Effector memory CD4-positive, alpha-beta T cell (primary cell): ENCODE measurements around the gene UTP18.
"Not testable (repeated sequence)": the region's sequence is repeated elsewhere in the genome, so short reads cannot be mapped to it uniquely, and the experiment has no call there.

Experiments used
- DNase-seq, 3 donors: peaks; one replicate each; pipeline ENCODE4 v3.0.0-alpha.2; 2020
- H3K27ac ChIP-seq: 2 replicates; pipeline ENCODE4 v1.7.0; 2013; ENCODE audit warnings: mild to moderate bottlenecking, low read length, moderate library complexity; ENCODE audit not compliant: insufficient read depth, poor library complexity, severe bottlenecking
- H3K27me3 ChIP-seq: replicated peaks from 2 replicates; pipeline ENCODE4 v1.7.0; 2013; ENCODE audit warnings: mild to moderate bottlenecking, low read length; ENCODE audit not compliant: insufficient read depth, control insufficient read depth, poor library complexity, severe bottlenecking
- H3K36me3 ChIP-seq: 2 replicates; pipeline ENCODE4 v1.7.0; 2013; ENCODE audit warnings: mild to moderate bottlenecking, low read length, moderate library complexity; ENCODE audit not compliant: control insufficient read depth, insufficient read depth
- H3K4me1 ChIP-seq: 2 replicates; pipeline ENCODE4 v1.7.0; 2013; ENCODE audit warnings: low read length, mild to moderate bottlenecking; ENCODE audit not compliant: control insufficient read depth, insufficient read depth, poor library complexity, severe bottlenecking
- H3K4me3 ChIP-seq: 2 replicates; pipeline ENCODE4 v1.7.0; 2013; ENCODE audit warnings: low read length, low read depth, mild to moderate bottlenecking; ENCODE audit not compliant: insufficient read depth, poor library complexity, severe bottlenecking
- H3K9me3 ChIP-seq: 2 replicates; pipeline ENCODE4 v1.7.0; 2013; ENCODE audit warnings: mild to moderate bottlenecking, low read length, moderate library complexity; ENCODE audit not compliant: control insufficient read depth

Gene UTP18

DNA sequence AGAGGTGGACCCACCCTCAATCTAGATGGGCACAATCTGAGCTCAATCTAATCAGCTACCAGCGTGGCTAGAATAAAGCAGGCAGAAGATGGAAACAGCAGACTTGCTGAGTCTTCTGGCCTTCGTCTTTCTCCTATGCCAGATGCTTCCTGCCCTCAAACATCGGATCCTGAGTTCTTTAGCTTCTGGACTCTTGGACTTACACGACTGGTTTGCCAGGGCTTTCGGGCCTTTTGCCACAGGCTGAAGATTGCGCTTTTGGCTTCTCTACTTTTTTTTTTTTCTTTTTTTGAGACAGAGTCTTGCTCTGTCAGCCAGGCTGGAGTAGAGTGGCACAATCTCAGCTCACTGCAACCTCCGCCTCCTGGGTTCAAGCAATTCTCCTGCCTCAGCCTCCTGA lies 65.1 kb downstream of the UTP18 start:
- Histone ChIP-seq H3K4me1 (no peaks in the 10 kb centered on the region), H3K9me3 (no peaks in the 10 kb centered on the region), H3K27ac (no peak overlapping the region), H3K4me3 (no peak overlapping the region), H3K27me3 (no peaks in the 10 kb centered on the region), H3K36me3 (no peaks in the 10 kb centered on the region)
- no peak for DNase-seq

DNA sequence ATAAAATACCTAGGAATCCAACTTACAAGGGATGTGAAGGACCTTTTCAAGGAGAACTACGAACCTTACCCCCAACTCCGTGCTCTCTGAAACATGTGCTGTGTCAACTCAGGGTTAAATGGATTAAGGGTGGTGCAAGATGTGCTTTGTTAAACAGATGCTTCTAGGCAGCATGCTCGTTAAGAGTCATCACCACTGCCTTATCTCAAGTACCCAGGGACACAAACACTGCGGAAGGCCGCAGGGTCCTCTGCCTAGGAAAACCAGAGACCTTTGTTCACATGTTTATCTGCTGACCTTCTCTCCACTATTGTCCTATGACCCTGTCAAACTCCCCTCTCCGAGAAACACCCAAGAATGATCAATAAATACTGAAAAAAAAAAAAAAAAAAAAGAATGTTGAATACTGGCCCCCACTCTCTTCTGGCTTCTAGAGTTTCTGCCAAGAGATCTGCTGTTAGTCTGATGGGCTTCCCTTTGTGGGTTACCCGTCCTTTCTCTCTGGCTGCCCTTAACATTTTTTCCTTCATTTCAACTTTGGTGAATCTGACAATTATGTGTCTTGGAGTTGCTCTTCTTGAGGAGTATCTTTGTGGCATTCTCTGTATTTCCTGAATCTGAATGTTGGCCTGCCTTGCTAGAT lies 70.6 kb downstream of the UTP18 start:
- H3K9me3 ChIP-seq, DNase-seq, H3K27me3 ChIP-seq, H3K36me3 ChIP-seq, H3K4me1 ChIP-seq, H3K27ac ChIP-seq, H3K4me3 ChIP-seq: not testable (repeated sequence)

DNA sequence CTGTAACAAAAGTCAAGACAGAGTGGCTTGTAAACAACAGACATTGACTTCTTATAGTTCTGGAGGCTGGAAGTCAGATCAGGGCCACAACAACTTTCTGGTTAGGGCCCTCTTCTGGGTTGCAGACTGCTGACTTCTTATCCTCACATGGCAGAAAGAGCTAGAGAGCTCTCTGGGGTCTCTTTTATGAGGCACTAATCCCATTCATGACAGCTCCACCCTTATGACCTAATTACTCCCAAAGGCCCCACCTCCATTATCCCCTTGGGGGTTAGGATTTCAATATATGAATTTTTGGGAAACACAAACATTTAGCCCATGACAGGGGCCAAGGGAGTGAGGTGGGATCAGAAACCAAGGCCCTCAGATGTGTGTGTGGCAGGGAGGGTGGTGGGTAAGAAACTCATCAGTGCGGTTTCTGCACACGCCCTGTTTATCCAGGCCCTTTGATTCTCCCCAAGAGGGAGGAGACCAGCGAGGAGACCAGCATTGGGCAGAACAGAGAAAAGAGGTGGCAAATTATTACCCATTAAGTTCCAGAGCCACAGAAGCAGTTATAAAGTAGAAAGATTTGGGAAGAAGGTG lies 74.8 kb downstream of the UTP18 start:
- DNase-seq, result no peak
- no peak overlapping the region for H3K27ac ChIP-seq
- H3K4me3 ChIP-seq, result no peak overlapping the region
- H3K9me3 ChIP-seq, result no peaks in the 10 kb centered on the region
- H3K27me3 ChIP-seq, result no peaks in the 10 kb centered on the region
- no peaks in the 10 kb centered on the region for H3K36me3 ChIP-seq
- no peaks in the 10 kb centered on the region for H3K4me1 ChIP-seq

DNA sequence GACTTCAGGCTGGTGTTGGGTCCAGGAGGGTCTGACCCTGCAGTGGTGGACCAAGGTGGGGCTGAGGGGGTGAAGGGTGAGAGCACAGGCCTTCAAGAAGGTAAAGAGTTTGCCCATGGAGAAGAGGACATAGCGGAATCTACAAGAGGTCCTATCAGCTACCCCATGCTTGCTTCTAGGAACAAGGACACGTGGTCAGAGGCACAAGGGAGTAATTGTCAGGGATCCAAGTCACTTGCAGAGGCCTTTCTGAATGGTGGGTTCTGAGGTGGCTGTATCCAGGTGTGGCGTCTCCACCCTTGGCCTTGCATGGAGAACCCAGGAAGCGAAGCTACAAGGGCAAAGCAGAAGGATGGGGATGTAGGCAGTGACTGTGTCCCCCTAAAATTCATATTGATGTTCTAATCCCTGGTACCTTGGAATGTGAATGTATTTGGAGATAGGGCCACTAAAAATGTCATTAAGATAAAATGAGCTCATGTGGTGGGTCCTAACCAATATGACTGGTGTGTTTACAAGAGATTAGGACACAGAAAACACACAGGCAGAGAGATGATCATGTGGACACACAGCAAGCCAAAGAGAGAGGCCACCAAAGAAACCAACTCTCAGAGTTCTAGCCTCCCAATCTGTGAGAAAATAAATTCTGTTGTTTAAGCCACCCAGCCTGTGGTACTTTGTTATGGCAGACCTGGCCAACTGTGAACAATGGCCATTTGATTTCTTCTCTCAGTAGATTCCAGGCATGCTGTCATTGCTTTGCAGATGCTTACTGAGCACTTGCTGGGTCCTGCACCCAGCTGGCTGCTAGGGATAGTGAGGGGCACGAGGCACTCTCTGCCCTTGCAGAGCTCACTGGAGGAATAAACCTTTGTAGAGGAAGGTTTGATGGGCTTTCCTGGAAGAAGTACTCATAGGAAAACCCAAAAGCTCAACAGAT lies 75.8 kb downstream of the UTP18 start:
- Histone ChIP-seq H3K36me3 (no peaks in the 10 kb centered on the region), H3K4me1 (no peaks in the 10 kb centered on the region)
- DNase-seq, result no peak

DNA sequence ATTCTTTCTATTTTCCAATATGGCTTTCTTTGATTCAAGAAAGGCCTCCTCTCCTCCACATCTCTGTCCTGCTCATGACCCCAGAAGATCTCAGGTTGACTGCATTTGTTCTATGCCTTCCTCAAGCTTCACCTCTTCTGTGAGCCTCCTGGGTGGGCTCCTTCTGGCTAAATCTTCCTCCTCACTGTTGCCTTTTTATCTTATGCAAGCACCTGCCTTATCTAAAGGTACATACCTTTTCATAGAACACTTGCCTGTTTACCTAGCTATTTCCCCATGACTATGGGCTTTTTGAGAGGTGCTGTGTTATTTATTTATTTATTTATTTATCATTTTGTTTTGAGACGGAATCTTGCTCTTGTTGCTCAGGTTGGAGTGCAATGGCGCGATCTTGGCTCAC lies 81.1 kb downstream of the UTP18 start:
- Histone ChIP-seq H3K27ac (no peak overlapping the region), H3K27me3 (no peaks in the 10 kb centered on the region), H3K4me1 (no peaks in the 10 kb centered on the region), H3K9me3 (no peaks in the 10 kb centered on the region), H3K36me3 (no peaks in the 10 kb centered on the region), H3K4me3 (no peak overlapping the region)
- DNase-seq, result no peak

More for the DNA sequence above, 75.8 kb downstream of the UTP18 start:
- H3K4me3 ChIP-seq, result no peak overlapping the region
- H3K27me3 ChIP-seq, result no peaks in the 10 kb centered on the region
- H3K27ac ChIP-seq, result no peak overlapping the region
- no peaks in the 10 kb centered on the region for H3K9me3 ChIP-seq

DNA sequence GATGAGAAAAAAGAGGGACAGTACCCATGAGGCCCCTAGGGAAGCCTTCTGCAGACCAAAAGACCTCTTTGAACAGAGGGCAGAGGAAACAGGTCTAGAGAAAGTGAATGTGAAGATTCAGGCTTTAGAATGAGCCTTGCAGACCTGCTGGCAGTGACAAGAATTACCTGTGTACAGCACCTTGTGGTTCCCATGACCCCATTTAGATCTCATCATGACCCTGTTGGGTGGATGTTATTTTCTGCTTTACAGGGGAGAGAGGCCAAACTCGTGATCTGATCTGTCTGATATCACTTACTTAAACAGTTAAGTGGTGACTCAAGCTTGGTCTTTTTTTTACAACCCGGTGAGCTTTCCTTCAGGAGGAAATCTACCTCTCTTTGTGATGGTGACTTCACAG lies 81.9 kb downstream of the UTP18 start:
- no peak overlapping the region for H3K4me3 ChIP-seq

DNA sequence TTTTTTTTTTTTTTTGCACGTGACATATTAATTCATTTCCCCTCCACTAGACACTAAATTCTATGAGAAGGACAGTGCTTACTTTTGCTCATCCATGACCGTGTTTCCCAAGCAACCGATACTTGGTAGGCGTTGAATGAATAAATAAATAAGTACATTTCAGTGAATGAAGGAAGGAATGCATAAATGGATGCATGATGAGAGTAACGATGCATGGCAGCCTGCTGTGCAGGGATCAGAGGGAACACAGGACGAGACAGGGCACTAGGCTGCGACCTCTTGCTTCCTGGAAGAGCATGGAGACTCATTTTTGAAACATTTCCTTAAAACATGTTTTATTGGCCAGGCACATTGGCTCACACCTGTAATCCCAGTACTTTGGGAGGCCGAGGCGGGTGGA lies 84.2 kb downstream of the UTP18 start:
- H3K4me3 ChIP-seq, result no peak overlapping the region
- H3K27ac ChIP-seq, result no peak overlapping the region
- DNase-seq, result no peak
- H3K4me1 ChIP-seq, result no peaks in the 10 kb centered on the region
- no peaks in the 10 kb centered on the region for H3K36me3 ChIP-seq
- H3K27me3 ChIP-seq, result no peaks in the 10 kb centered on the region
- H3K9me3 ChIP-seq, result no peaks in the 10 kb centered on the region

More for the DNA sequence above, 81.9 kb downstream of the UTP18 start:
- Histone ChIP-seq H3K9me3 (no peaks in the 10 kb centered on the region), H3K27ac (no peak overlapping the region), H3K4me1 (no peaks in the 10 kb centered on the region), H3K36me3 (no peaks in the 10 kb centered on the region), H3K27me3 (no peaks in the 10 kb centered on the region)
- DNase-seq, result no peak

DNA sequence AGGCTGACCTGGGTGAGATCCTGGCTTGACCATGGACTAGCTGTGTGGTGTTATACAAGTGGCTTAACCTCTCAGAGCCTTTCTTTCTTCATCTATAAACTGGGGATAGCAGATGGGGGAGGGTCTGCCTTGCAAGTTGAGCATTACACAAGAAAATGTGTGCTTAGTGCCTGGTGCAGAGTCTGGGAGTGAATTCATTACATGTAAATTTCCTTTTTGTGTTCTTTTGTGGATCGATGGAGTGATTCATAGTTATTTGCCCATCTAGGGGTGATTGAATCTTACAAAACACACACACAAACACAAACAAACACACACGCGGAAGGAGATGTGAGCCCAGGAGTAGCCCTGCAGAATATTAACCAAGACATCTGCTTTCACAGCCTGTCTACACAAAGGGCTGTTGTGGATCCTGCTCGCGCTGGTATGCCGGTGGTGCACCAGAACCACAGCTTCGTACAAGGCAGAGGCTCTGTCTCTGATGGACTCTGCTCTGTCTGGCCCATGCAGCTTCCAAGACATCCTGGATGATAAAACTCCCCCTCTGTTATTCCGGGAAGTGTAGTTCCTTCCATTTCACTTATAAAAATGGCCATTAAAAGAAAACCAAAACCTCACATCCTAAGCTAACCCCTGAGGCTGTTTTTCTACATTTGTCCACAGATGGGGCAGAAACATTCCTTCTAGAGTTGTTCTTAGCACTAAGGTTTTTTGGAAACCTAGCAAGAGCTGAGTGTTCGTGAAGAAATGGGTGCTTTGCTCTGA lies 86.1 kb downstream of the UTP18 start:
- Histone ChIP-seq H3K4me3 (no peak overlapping the region), H3K4me1 (no peaks in the 10 kb centered on the region), H3K27me3 (no peaks in the 10 kb centered on the region), H3K36me3 (no peaks in the 10 kb centered on the region), H3K27ac (no peak overlapping the region), H3K9me3 (no peaks in the 10 kb centered on the region)
- DNase-seq, result no peak
